K562 (cell line): Measurements from ENCODE around the gene METAP2. TPM values are rescaled to one million over a fixed set of nuclear protein-coding genes. Genes with fewer than 3 reads are reported as not detected.
A peak's percentile ranks its signal among the peaks of the same experiment; 100 is the strongest.

Experiments used
- ATF1 ChIP-seq, 2 experiments: fragments of 450-650 bp in 1 of 2; IDR thresholded peaks; 2 replicates each; pipeline ENCODE4 v1.6.1; 2016; ENCODE audit warnings: missing compliant biosample characterization in 1 of 2, missing genetic modification characterization in 1 of 2
- ATF7 ChIP-seq: fragments of 450-650 bp; IDR thresholded peaks from 2 replicates; pipeline ENCODE4 v1.7.1; 2014; ENCODE audit warnings: mild to moderate bottlenecking, moderate library complexity
- C11orf30 ChIP-seq: fragments of 450-650 bp; IDR thresholded peaks from 2 replicates; pipeline ENCODE4 v1.6.1; 2016; ENCODE audit warnings: low read depth, mild to moderate bottlenecking
- CBFB ChIP-seq: sonication (generic); formaldehyde crosslinking; IDR thresholded peaks from 2 replicates; pipeline ENCODE4 v1.4.0; 2020; ENCODE audit warnings: mild to moderate bottlenecking, missing genetic modification reagents
- CEBPG ChIP-seq, 3 experiments: fragments of 200-800 bp in 1 of 3; sonication (Bioruptor generic) in 1 of 3; sonication (generic) in 1 of 3; formaldehyde crosslinking in 1 of 3; IDR thresholded peaks in 2 of 3; conservative IDR thresholded peaks in 1 of 3; 2 replicates each; pipeline versions ENCODE4 v1.6.1 to v1.8.0; 2016 to 2022; ENCODE audit warnings: missing compliant biosample characterization in 2 of 3, missing genetic modification characterization in 2 of 3, mild to moderate bottlenecking in 1 of 3, missing genetic modification reagents in 1 of 3
- DMBX1 ChIP-seq: fragments of 250-450 bp; sonication (Bioruptor Pico); IDR thresholded peaks from 2 replicates; pipeline ENCODE4 v1.8.0; 2022; ENCODE audit warnings: inconsistent platforms, mild to moderate bottlenecking, moderate library complexity, borderline replicate concordance
- HNRNPH1 ChIP-seq: fragments of 200-400 bp; formaldehyde crosslinking; optimal IDR thresholded peaks from 2 replicates; pipeline ENCODE3; 2017; ENCODE audit warnings: low read depth, mild to moderate bottlenecking, low read length, moderate library complexity
- HOXB6 ChIP-seq: fragments of 250-450 bp; sonication (Bioruptor Pico); IDR thresholded peaks from 2 replicates; pipeline ENCODE4 v1.5.1; 2022; ENCODE audit warnings: mild to moderate bottlenecking, borderline replicate concordance
- HSF4 ChIP-seq: fragments of 250-450 bp; sonication (Bioruptor Pico); IDR thresholded peaks from 2 replicates; pipeline ENCODE4 v2.1.2; 2022; ENCODE audit warnings: mild to moderate bottlenecking, moderate library complexity, borderline replicate concordance
- LEF1 ChIP-seq: fragments of 450-650 bp; IDR thresholded peaks from 2 replicates; pipeline ENCODE4 v1.6.1; 2016; ENCODE audit warnings: mild to moderate bottlenecking
- MAFK ChIP-seq: IDR thresholded peaks from 2 replicates; pipeline ENCODE4 v1.6.1; 2011; ENCODE audit warnings: low read length, improper control_type of control experiment
- MIER1 ChIP-seq: fragments of 450-650 bp; IDR thresholded peaks from 2 replicates; pipeline ENCODE4 v1.6.1; 2016; ENCODE audit warnings: antibody characterized with exemption, mild to moderate bottlenecking, low read depth
- MTF1 ChIP-seq: fragments of 250-450 bp; sonication (Bioruptor Pico); IDR thresholded peaks from 2 replicates; pipeline ENCODE4 v1.9.0; 2021; ENCODE audit warnings: moderate library complexity, mild to moderate bottlenecking, inconsistent platforms, borderline replicate concordance
- NR2F6 ChIP-seq: fragments of 450-650 bp; formaldehyde crosslinking; IDR thresholded peaks from 2 replicates; pipeline ENCODE4 v1.4.0; 2020; ENCODE audit warnings: mild to moderate bottlenecking
- PRPF4 ChIP-seq: fragments of 200-400 bp; formaldehyde crosslinking; IDR thresholded peaks from one replicate; pipeline ENCODE4 v1.6.1; 2017; ENCODE audit warnings: low read length, low read depth, mild to moderate bottlenecking; ENCODE audit not compliant: insufficient read depth, poor library complexity, severe bottlenecking
- SREBF2 ChIP-seq: sonication (generic); formaldehyde crosslinking; IDR thresholded peaks from 2 replicates; pipeline ENCODE4 v1.4.0; 2020; ENCODE audit warnings: mild to moderate bottlenecking, missing genetic modification reagents
- ZEB2 ChIP-seq: fragments of 450-650 bp; IDR thresholded peaks from 2 replicates; pipeline ENCODE4 v1.6.1; 2016
- ZFX ChIP-seq: sonication (generic); formaldehyde crosslinking; IDR thresholded peaks from 2 replicates; pipeline ENCODE4 v1.8.0; 2022; ENCODE audit warnings: mild to moderate bottlenecking, missing genetic modification reagents, moderate library complexity
- ZNF699 ChIP-seq: fragments of 250-450 bp; sonication (Bioruptor Pico); IDR thresholded peaks from 2 replicates; pipeline ENCODE4 v1.8.0; 2021; ENCODE audit warnings: mild to moderate bottlenecking, moderate library complexity; ENCODE audit not compliant: insufficient replicate concordance
- ZNF778 ChIP-seq: fragments of 450-650 bp; formaldehyde crosslinking; IDR thresholded peaks from 2 replicates; pipeline ENCODE4 v1.4.0; 2020; ENCODE audit warnings: mild to moderate bottlenecking, moderate library complexity
- polyA plus RNA-seq, 8 experiments: library from polyadenylated mRNA; depleted of rRNA in 4 of 8; stranded (reverse) in 5 of 8; unstranded in 3 of 8; fragments of >200 nt; fragmentation: Nextera tagmentation in 2 of 8; fragmentation: Illumina TruSeq in 1 of 8; extraction: Ambion mirVana in 2 of 8; extraction: Trizol in 1 of 8; gene quantifications; 2 replicates each; pipeline versions ENCODE4 v1.2.1 to v1.2.3, GENCODE V29; 2011 to 2014; ENCODE audit warnings: inconsistent platforms in 1 of 8, missing spikeins in 1 of 8
- total RNA-seq, 7 experiments: library from RNA; depleted of rRNA in 6 of 7; stranded (reverse); fragments of >200 nt in 6 of 7; fragmentation: Illumina TruSeq in 2 of 7; extraction: Trizol in 2 of 7; gene quantifications; 2 replicates each; pipeline versions ENCODE4 v1.2.1 to v1.2.3, GENCODE V29; 2011 to 2021; ENCODE audit warnings: low replicate concordance in 1 of 7
- TF ChIP-seq, protein P1 (sequence below): fragments of 450-650 bp; formaldehyde crosslinking; IDR thresholded peaks from 2 replicates; pipeline ENCODE4 v1.4.0; 2020; ENCODE audit warnings: mild to moderate bottlenecking
- TF ChIP-seq, protein P2 (sequence below): fragments of 250-450 bp; sonication (Bioruptor Pico); IDR thresholded peaks from 2 replicates; pipeline ENCODE4 v1.5.0; 2021; ENCODE audit warnings: mild to moderate bottlenecking, moderate library complexity
- TF ChIP-seq, protein P3 (sequence below): fragments of 250-450 bp; sonication (Bioruptor Pico); IDR thresholded peaks from 2 replicates; pipeline ENCODE4 v1.5.0; 2021

Gene METAP2
- total and polyA plus RNA-seq, 9 of the 15 experiments (the other 6 are each of a cell fraction or from before 2014, with no cell fraction given), result 75.5 to 205 (median 164) TPM

DNA sequence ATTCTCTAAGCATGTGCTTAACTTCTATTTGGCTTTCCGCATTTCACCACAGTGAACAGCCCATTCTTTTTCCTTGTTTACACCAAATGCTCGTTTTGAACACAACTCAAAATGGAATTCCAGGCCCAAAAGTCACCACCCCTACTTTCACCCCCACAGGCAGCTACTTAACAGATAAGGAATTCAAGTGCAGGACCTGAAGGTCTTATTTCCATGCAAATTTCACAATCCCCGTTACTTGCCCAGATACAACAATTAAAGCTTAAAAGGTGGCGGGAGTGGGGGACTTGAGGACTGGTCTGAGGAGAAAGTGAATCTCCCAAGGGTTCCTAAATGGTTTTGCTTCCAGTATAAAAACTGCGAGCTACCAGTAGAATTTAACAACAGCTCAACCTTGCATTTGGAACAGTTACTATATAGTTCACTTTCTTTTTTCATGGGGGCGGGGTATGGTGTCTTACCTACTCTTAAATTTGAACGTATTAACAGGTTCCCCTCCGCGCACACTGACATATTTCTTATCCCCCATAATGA lies 73.6 kb downstream of the METAP2 start (continued):
- TF ChIP-seq, protein P1, sequence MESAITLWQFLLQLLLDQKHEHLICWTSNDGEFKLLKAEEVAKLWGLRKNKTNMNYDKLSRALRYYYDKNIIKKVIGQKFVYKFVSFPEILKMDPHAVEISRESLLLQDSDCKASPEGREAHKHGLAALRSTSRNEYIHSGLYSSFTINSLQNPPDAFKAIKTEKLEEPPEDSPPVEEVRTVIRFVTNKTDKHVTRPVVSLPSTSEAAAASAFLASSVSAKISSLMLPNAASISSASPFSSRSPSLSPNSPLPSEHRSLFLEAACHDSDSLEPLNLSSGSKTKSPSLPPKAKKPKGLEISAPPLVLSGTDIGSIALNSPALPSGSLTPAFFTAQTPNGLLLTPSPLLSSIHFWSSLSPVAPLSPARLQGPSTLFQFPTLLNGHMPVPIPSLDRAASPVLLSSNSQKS (CRISPR knock-in tag), result no peak
- TF ChIP-seq ZNF699 (CRISPR knock-in tag) (no peak), PRPF4 (no peak), ZFX (0 out of 2 replicates have a peak, but pooled peaks have one; percentile 19), DMBX1 (CRISPR knock-in tag) (no peak), HSF4 (CRISPR knock-in tag) (no peak), ZEB2 (no peak), ATF7 (no peak), MAFK (no peak), NR2F6 (CRISPR knock-in tag) (no peak), MIER1 (no peak), CEBPG (CRISPR knock-in tag; IDR thresholded peaks at IDR 0.05) (no peak), CEBPG (tag; conservative IDR thresholded peaks at IDR 0.05 in 1 of 2, IDR thresholded peaks at IDR 0.05 in 1 of 2) (no peak), CBFB (CRISPR knock-in tag) (no peak), ZNF778 (no peak), ATF1 (CRISPR knock-in tag; IDR thresholded peaks at IDR 0.05) (no peak), ATF1 (tag; IDR thresholded peaks at IDR 0.05) (no peak), HOXB6 (CRISPR knock-in tag) (no peak), SREBF2 (no peak), LEF1 (no peak), MTF1 (CRISPR knock-in tag) (no peak), C11orf30 (no peak), HNRNPH1 (no peak)
- TF ChIP-seq, protein P2, sequence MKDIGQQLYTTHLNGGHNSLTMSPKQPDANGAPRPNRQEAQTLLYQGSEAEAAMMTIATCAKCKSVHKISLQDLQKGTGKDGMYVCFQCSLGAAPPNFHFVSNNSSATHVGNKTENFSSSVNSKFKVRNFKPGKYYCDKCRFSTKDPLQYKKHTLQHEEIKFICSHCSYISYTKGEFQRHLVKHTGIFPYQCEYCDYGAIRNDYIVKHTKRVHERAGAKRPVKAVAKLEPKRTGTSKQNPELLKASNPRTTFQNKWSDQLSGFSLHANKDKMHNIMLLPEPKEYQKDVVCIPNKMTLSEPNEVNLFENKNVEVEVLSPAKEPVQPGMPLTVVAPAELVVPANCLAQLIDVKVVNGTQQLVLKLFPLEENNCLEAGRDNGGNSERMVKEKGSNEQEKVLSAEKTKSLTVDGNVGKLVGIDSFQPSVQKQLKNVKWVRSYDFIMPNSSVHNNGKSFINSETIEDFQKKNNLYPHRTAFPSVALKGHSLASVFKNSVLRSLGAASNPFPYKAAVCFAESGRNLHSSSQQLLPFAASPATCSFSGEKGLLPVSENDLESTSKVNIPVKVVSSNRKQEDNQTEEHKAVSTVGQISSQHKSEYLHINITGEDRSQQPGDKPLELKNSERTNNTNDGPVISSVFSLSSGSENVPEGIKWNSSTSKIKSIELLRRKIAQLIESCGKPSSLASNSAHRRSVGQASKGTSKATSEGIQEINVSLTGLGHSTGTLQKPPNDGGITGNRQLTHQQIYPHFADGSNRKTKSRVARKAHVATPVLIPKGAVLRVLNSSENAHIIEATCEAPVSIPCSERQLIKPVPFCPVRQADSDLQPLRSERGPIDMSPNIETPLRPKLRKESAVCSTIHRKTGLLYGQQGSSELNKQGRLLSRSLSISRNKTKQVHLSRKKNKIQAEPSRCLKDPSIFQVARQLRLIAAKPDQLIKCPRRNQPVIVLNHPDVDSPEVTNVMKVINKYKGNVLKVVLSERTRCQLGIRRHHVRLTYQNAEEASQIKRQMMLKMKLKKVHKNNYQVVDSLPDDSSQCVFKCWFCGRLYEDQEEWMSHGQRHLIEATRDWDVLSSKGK (CRISPR knock-in tag), result no peak
- TF ChIP-seq, protein P3, sequence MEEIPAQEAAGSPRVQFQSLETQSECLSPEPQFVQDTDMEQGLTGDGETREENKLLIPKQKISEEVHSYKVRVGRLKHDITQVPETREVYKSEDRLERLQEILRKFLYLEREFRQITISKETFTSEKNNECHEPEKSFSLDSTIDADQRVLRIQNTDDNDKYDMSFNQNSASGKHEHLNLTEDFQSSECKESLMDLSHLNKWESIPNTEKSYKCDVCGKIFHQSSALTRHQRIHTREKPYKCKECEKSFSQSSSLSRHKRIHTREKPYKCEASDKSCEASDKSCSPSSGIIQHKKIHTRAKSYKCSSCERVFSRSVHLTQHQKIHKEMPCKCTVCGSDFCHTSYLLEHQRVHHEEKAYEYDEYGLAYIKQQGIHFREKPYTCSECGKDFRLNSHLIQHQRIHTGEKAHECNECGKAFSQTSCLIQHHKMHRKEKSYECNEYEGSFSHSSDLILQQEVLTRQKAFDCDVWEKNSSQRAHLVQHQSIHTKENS (CRISPR knock-in tag), result no peak
